ENCODE measurements around the gene MLLT6.

The MLLT6 gene

GRCh38 chr17:38728290-38728831, 23.3 kb downstream of the MLLT6 start:
- no peak for DNase-seq (ENCODE audit: low read depth)
- no peak for TF ChIP-seq CTCF (conservative IDR thresholded peaks at IDR 0.05; ENCODE audit: control insufficient read depth, insufficient read depth, low read depth, low read length)
- no peak overlapping the region for H3K4me3 ChIP-seq (ENCODE audit: control insufficient read depth, low read depth, low read length)

- DNase-seq (ENCODE audit: low read depth) = no peak
- H3K4me3 ChIP-seq (ENCODE audit: control insufficient read depth, low read depth, low read length) = peak overlapping the region; percentile 52
- no peak for TF ChIP-seq CTCF (conservative IDR thresholded peaks at IDR 0.05; ENCODE audit: control insufficient read depth, insufficient read depth, low read depth, low read length)
These were observed 24.4 kb downstream of the MLLT6 start for GRCh38 chr17:38729368-38729885.

- DNase-seq (ENCODE audit: low read depth) = peak; percentile 75
- H3K4me3 ChIP-seq (ENCODE audit: control insufficient read depth, low read depth, low read length) = peak within 1 kb of the TSS; percentile 73
- TF ChIP-seq CTCF (conservative IDR thresholded peaks at IDR 0.05; ENCODE audit: control insufficient read depth, insufficient read depth, low read depth, low read length) = no peak
These were observed 24.9 kb downstream of the MLLT6 start, which contains the start of gene CISD3 for GRCh38 chr17:38729886-38730525. Gene CISD3, plus strand, starts transcription at chr17:38730341. Its CDS starts 18 bp downstream, at chr17:38730359.

GRCh38 chr17:38730526-38731379, 25.7 kb downstream of the MLLT6 start:
- DNase-seq (ENCODE audit: low read depth) = peak; percentile 71
- no peak for TF ChIP-seq CTCF (conservative IDR thresholded peaks at IDR 0.05; ENCODE audit: control insufficient read depth, insufficient read depth, low read depth, low read length)
- peak overlapping the region; percentile 73 for H3K4me3 ChIP-seq (ENCODE audit: control insufficient read depth, low read depth, low read length)

- no peak for TF ChIP-seq CTCF (conservative IDR thresholded peaks at IDR 0.05; ENCODE audit: control insufficient read depth, insufficient read depth, low read depth, low read length)
- DNase-seq (ENCODE audit: low read depth) = no peak
- peak overlapping the region; percentile 73 for H3K4me3 ChIP-seq (ENCODE audit: control insufficient read depth, low read depth, low read length)
These were observed 26.6 kb downstream of the MLLT6 start for GRCh38 chr17:38731526-38732294.

All from fibroblast of mammary gland (primary cell).